Ectodermal cell (in vitro differentiated cells): Measurements from ENCODE around the gene SPATS2.

Experiments
- H3K27ac ChIP-seq: 2 replicates; pipeline ENCODE4 v1.7.0; 2013; ENCODE audit warnings: mild to moderate bottlenecking, low read depth, low read length; ENCODE audit not compliant: insufficient read depth, poor library complexity, severe bottlenecking
- H3K27me3 ChIP-seq: 2 replicates; pipeline ENCODE4 v1.7.0; 2013; ENCODE audit warnings: mild to moderate bottlenecking, low read length; ENCODE audit not compliant: insufficient read depth, control insufficient read depth, poor library complexity, severe bottlenecking
- H3K36me3 ChIP-seq: one replicate; pipeline ENCODE4 v1.7.0; 2013; ENCODE audit warnings: low read length; ENCODE audit not compliant: control insufficient read depth, insufficient read depth
- H3K4me1 ChIP-seq: one replicate; pipeline ENCODE4 v1.7.0; 2013; ENCODE audit warnings: low read length; ENCODE audit not compliant: control insufficient read depth, insufficient read depth
- H3K4me3 ChIP-seq: 2 replicates; pipeline ENCODE4 v1.7.0; 2013; ENCODE audit warnings: low read depth, low read length, control low read depth; ENCODE audit not compliant: insufficient read depth
- H3K9me3 ChIP-seq: 2 replicates; pipeline ENCODE4 v1.7.0; 2013; ENCODE audit warnings: mild to moderate bottlenecking, low read length, moderate library complexity; ENCODE audit not compliant: control insufficient read depth
- WGBS, 2 experiments: methylation state at CpG; one replicate each; pipeline ENCODE4 v1.1.7; 2013; ENCODE audit warnings: missing lambda C conversion rate in 2 of 2; 5-methylcytosine and 5-hydroxymethylcytosine counted together

SPATS2 gene

DNA sequence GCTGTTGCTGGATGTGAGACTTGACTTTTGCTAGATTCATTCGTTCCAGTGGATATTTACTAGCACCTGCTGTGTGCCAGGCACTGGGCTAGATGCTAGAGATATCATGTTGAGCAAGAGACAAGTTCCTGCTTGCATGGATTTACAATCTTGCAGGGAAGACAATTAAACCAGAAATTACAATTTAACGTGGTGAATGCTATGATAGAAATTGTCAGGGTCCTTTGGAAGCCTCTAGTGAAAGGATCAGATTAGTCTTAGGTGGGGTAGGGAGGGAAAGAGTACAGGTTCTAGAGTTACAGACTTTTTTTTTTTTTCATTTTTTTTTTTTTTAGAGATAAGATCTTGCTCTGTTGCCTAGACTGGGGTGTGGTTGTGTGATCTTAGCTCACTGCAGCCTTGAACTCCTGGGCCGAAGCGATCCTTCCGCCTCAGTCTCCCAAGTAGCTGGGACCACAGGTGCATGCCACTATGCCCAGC, 36.7 kb downstream of the SPATS2 start:
- H3K27ac ChIP-seq, result no peak overlapping the region
- H3K36me3 ChIP-seq, result no peaks in the 10 kb centered on the region
- no peaks in the 10 kb centered on the region for H3K27me3 ChIP-seq
- H3K4me1 ChIP-seq, result no peaks in the 10 kb centered on the region
- H3K9me3 ChIP-seq, result no peaks in the 10 kb centered on the region
- no peak overlapping the region for H3K4me3 ChIP-seq
- 89 to 93% methylated on average over 5 of the region's 5 CpGs for WGBS, 2 experiments

DNA sequence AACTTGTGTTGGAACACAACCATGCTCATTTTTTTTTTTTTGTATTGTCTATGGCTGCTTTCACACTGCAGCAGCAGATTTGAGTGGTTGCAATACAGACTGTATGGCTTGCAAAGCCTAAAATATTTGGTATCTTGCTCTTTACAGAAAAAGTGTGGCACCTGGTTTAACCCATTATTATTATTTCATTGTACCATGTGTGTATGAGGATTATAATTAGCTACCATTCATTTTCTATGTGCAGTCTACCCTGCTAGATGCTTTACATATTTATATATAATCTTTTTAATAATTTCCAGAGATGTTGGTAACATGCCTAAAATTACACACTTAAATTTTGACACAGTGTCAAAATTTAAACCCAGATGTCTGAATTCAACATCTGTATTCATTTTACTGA, 37.7 kb downstream of the SPATS2 start:
- no peaks in the 10 kb centered on the region for H3K9me3 ChIP-seq

DNA sequence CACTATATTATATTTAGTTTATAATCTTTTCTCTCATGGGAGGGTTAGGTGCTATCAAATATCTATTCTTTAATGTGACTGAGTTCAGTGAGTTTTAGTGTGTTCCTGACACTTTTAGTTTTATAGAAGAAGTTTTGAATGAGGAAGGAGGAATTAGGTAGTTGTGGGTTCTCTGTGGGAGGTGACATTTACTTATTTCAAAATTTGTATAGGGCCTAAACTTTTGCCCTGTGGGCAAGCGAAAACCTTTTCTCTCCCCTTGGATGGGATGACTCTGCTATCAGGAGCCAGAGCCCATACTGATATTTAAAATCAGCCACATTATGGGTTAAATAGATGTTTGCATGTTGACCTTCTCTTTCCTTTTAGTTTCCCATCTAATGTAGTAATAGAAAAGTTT, 43.6 kb downstream of the SPATS2 start:
- no peak overlapping the region for H3K4me3 ChIP-seq
- WGBS, 2 experiments, result 80 to 100% methylated on average over 1 of the region's 1 CpG
- H3K36me3 ChIP-seq, result no peaks in the 10 kb centered on the region
- H3K27me3 ChIP-seq, result no peaks in the 10 kb centered on the region
- no peaks in the 10 kb centered on the region for H3K9me3 ChIP-seq
- H3K27ac ChIP-seq, result no peak overlapping the region
- no peaks in the 10 kb centered on the region for H3K4me1 ChIP-seq

More for the DNA sequence above, 37.7 kb downstream of the SPATS2 start:
- no peaks in the 10 kb centered on the region for H3K27me3 ChIP-seq
- no peak overlapping the region for H3K27ac ChIP-seq
- H3K36me3 ChIP-seq, result no peaks in the 10 kb centered on the region
- no peaks in the 10 kb centered on the region for H3K4me1 ChIP-seq
- H3K4me3 ChIP-seq, result no peak overlapping the region

DNA sequence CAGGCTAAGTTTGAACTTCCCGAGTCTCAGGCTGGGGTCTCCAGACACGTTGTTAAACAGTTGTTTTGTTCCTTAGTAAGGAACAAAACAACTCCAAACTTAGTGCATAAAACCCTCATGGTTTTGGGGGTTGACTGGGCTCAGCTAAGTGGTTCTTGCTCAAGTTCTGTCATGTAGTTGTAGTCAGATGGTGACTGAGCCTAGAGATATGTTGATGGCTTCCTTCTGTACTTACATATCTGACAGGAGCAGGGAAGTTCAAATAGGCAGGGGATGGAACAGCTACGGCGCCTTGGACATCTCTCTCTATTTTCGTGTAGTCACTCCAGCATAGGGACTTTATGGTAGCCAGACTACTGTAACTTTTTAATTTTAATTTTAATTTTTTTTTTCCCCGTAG, 45.7 kb downstream of the SPATS2 start:
- no peak overlapping the region for H3K27ac ChIP-seq
- H3K9me3 ChIP-seq, result no peaks in the 10 kb centered on the region
- WGBS, 2 experiments, result 93% methylated on average over 6 of the region's 6 CpGs
- no peaks in the 10 kb centered on the region for H3K4me1 ChIP-seq
- no peaks in the 10 kb centered on the region for H3K36me3 ChIP-seq
- no peaks in the 10 kb centered on the region for H3K27me3 ChIP-seq
- H3K4me3 ChIP-seq, result no peak overlapping the region

DNA sequence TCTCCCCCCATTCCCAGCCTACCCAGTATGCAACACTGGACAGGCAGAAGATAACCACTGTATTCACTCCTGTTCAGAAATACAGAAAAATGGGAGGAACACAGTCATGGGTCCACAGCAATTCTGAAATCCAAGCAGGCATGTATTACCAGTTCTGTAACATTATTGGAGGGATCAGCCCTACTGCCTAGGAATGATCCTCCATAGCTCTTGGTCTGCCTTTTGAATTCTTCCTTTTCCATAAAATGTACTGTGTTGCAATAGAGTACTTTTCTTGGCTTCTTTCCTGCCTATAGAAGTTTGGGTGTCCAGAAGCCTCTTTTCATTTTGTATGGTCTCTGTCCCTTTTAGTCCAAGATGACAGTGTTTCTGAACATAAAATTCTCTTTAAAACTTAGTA, 46.5 kb downstream of the SPATS2 start:
- H3K27ac ChIP-seq, result no peak overlapping the region

DNA sequence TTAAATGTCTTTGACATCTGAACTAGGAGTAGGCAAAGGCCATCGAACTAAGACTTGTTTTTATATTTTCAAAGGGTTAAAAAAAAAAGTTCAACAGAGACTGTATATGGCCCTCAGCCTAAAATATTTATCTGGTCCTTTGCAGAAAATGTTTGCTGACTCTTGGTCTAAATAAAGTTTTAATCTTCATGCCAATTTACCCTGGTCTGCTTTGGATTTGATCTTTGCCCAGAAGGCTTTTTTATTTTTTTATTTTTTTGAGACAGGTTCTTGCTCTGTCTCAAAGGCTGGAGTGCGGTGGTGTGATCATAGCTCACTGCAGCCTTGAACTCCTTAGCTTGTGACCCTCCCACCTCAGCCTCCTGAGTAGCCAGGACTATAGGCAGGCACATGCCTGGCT, 47.1 kb downstream of the SPATS2 start:
- no peaks in the 10 kb centered on the region for H3K27me3 ChIP-seq
- H3K36me3 ChIP-seq, result no peaks in the 10 kb centered on the region
- no peak overlapping the region for H3K27ac ChIP-seq
- 90 to 94% methylated on average over 2 of the region's 2 CpGs for WGBS, 2 experiments
- no peaks in the 10 kb centered on the region for H3K4me1 ChIP-seq
- H3K4me3 ChIP-seq, result no peak overlapping the region
- no peaks in the 10 kb centered on the region for H3K9me3 ChIP-seq

More for the DNA sequence above, 46.5 kb downstream of the SPATS2 start:
- Histone ChIP-seq H3K36me3 (no peaks in the 10 kb centered on the region), H3K27me3 (no peaks in the 10 kb centered on the region), H3K4me3 (no peak overlapping the region), H3K9me3 (no peaks in the 10 kb centered on the region), H3K4me1 (no peaks in the 10 kb centered on the region)

DNA sequence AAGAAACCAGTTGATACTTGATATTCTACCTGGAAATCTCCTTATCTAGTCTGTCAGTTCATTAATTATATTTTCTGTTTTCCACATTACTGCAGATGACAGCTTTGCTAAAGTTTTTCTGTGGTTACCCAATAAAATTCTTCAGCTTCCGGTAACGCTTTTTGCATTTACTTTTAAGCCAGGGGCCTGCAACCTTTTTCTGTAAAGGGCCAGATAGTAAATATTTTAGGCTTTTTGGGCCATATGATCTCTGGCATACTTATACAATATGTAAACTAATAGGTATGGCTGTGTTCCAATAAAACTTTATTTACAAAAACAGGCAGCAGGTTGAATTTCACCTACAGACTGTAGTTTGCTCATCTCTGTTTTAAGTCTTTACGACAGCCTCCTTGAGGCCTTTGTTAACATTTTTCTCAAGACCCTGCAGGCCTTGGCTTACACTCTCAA, 48.3 kb downstream of the SPATS2 start:
- 90 to 96% methylated on average over 3 of the region's 3 CpGs for WGBS, 2 experiments
- no peaks in the 10 kb centered on the region for H3K36me3 ChIP-seq
- no peaks in the 10 kb centered on the region for H3K4me1 ChIP-seq
- H3K27me3 ChIP-seq, result no peaks in the 10 kb centered on the region
- no peak overlapping the region for H3K4me3 ChIP-seq
- no peaks in the 10 kb centered on the region for H3K9me3 ChIP-seq
- H3K27ac ChIP-seq, result no peak overlapping the region

DNA sequence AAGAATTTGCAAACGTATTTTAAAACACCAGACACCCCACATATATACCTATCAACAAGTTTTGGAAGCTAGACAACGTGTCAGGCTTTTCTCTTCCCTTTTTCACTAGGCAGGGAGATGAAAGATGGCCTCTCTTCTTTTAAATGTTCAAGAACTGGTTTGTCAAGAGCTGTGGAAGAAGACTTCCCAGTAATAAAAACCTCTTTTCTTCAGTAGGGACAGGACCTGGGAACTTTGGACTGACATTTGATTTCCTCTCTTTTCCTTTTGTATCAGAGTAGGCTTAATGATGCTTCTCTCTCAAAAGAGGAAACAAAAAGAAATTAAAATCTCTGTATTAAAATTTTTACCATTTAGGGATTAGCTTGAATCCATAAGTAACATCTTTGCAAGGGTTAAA, 49.6 kb downstream of the SPATS2 start:
- H3K36me3 ChIP-seq, result no peaks in the 10 kb centered on the region
- no peaks in the 10 kb centered on the region for H3K4me1 ChIP-seq
- no peaks in the 10 kb centered on the region for H3K9me3 ChIP-seq
- H3K4me3 ChIP-seq, result no peak overlapping the region
- WGBS, 2 experiments, result 80 to 98% methylated on average over 1 to 2 of the region's 2 CpGs
- no peak overlapping the region for H3K27ac ChIP-seq
- no peaks in the 10 kb centered on the region for H3K27me3 ChIP-seq

DNA sequence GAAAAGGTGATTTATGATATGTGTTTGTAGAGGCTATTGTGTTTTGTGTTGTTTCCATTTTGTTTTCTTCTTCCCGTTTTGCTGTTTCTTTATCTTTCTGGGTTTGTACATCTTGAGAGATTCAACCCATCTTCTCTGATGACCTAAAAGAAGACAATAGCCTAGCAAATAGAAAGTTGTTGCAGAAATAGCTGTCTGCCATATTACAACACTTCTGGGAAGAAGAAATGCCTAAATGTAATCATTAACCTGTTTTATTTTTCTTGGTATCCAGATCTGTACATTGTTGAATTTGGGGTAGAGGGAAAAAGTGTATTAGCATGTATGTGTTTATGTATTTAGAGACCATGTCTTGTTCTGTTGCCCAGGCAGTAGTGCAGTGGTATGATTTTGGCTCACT, 50.3 kb downstream of the SPATS2 start:
- H3K27me3 ChIP-seq, result no peaks in the 10 kb centered on the region
- no peak overlapping the region for H3K27ac ChIP-seq
- no peaks in the 10 kb centered on the region for H3K4me1 ChIP-seq
- H3K9me3 ChIP-seq, result no peaks in the 10 kb centered on the region
- 86 to 95% methylated on average over 1 of the region's 1 CpG for WGBS, 2 experiments
- no peak overlapping the region for H3K4me3 ChIP-seq
- H3K36me3 ChIP-seq, result no peaks in the 10 kb centered on the region

DNA sequence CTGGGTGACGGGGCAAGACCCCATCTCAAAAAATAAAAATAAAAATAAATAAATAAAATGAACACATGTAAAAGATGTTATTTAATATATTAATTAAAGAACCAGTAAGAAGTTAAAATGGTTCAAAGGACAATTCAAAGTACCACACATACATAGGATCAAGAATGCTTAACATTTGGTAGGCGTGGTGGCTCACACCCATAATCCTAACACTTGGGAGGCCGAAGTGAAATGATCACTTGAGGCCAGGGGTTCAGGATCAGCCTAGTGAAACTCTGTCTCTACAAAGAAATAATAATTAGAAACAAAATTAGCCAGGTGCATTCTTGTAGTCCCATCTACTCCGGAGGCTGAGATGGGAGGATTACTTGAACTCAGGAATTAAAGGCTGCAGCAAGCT, 53.3 kb downstream of the SPATS2 start:
- Histone ChIP-seq H3K36me3 (no peaks in the 10 kb centered on the region), H3K27me3 (no peaks in the 10 kb centered on the region), H3K9me3 (no peaks in the 10 kb centered on the region), H3K27ac (no peak overlapping the region), H3K4me1 (no peaks in the 10 kb centered on the region), H3K4me3 (no peak overlapping the region)
- 96 to 97% methylated on average over 3 of the region's 4 CpGs for WGBS, 2 experiments

DNA sequence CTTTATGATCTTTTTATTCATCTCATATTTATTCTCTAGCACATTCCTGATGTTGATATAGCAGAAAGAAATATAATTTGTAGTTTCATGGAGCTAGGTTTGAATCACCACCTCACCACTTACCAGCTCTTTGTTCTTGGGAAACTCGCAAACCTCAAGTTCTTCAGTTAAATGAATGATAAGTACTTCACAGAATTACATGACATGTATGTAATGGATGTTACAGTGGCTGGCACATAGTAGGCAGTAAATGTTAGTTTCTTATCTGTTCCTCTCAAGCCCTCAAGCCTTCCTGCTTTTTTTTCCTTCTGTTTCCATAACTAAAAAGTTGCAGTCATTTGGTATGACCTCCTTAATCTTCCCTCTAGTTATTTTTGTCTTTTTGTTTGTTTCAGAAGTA, 54.9 kb downstream of the SPATS2 start:
- H3K4me3 ChIP-seq, result no peak overlapping the region
- no peaks in the 10 kb centered on the region for H3K27me3 ChIP-seq
- WGBS, 2 experiments, result 100% methylated on average over 1 of the region's 1 CpG
- no peak overlapping the region for H3K27ac ChIP-seq
- H3K9me3 ChIP-seq, result no peaks in the 10 kb centered on the region
- no peaks in the 10 kb centered on the region for H3K4me1 ChIP-seq
- H3K36me3 ChIP-seq, result no peaks in the 10 kb centered on the region
